HepG2 (cell line): Measurements from ENCODE around the gene RNF150. TPM values are rescaled to one million over a fixed set of nuclear protein-coding genes. Genes with fewer than 3 reads are reported as not detected.

Experiments used
- ATAC-seq: fragments of 200-7000 bp; cut with Tn5 transposase; 3 replicates; pipeline ENCODE4 v1.9.1; 2020; ENCODE audit warnings: mild to moderate bottlenecking, moderate library complexity
- BruUV-seq: library from RNA; stranded (reverse); fragments of 400-500 nt; replicated peaks from 2 replicates; lab custom pipeline; 2021; lab: Mats Ljungman, UMichigan
- CTCF ChIA-PET: fragments of 300-600 bp; formaldehyde crosslinking; extraction: SDS; loops from one replicate; lab custom pipeline; 2021; ENCODE audit warnings: low total read pairs, inconsistent platforms, low intra/inter-chr PET ratio; lab: Yijun Ruan, JAX
- POLR2A ChIA-PET: fragments of 350-600 bp; sonication (Branson Sonifier 250); formaldehyde crosslinking; loops from one replicate; lab custom pipeline; 2020; ENCODE audit warnings: antibody characterized with exemption, inconsistent platforms; lab: Yijun Ruan, JAX
- DNase-seq: peaks from one replicate; pipeline ENCODE4 v3.0.0-alpha.2; 2015; ENCODE audit warnings: low spot score
- FAIRE-seq: peaks from 3 replicates; lab custom pipeline; 2011; peaks lifted over from hg19 to GRCh38; lab: Jason Lieb, UNC
- H2AFZ ChIP-seq: one replicate; pipeline ENCODE4 v1.6.1; 2011; ENCODE audit warnings: low read length, inconsistent platforms
- H3K27ac ChIP-seq: fragments of 300-600 bp; 3 replicates; pipeline ENCODE4 v1.8.0; 2011; ENCODE audit warnings: mixed run types, mild to moderate bottlenecking, mixed read lengths, low read length, inconsistent platforms; ENCODE audit not compliant: insufficient read depth; ENCODE audit errors: extremely low read length
- H3K27me3 ChIP-seq, 2 experiments: fragments of 200-600 bp in 1 of 2; 2 replicates in 1 of 2; 3 replicates in 1 of 2; pipeline versions ENCODE4 v1.6.0 to v1.8.0; 2011; ENCODE audit warnings: low read length in 2 of 2, mild to moderate bottlenecking in 2 of 2, moderate library complexity in 2 of 2, inconsistent platforms in 1 of 2; ENCODE audit not compliant: insufficient read depth in 2 of 2, control insufficient read depth in 1 of 2
- H3K36me3 ChIP-seq, 2 experiments: fragments of 200-600 bp in 1 of 2; replicated peaks in 1 of 2; 2 replicates in 1 of 2; 3 replicates in 1 of 2; pipeline versions ENCODE4 v1.5.1 to v1.8.0; 2011; ENCODE audit warnings: low read length in 2 of 2, inconsistent platforms in 1 of 2; ENCODE audit not compliant: insufficient read depth in 2 of 2, control insufficient read depth in 1 of 2
- H3K4me1 ChIP-seq: 2 replicates; pipeline ENCODE4 v1.5.1; 2012; ENCODE audit warnings: low read length, inconsistent platforms; ENCODE audit not compliant: insufficient read depth
- H3K4me2 ChIP-seq: 2 replicates; pipeline ENCODE4 v1.6.0; 2011; ENCODE audit warnings: low read depth, low read length, inconsistent platforms
- H3K4me3 ChIP-seq, 3 experiments: fragments of 200-600 bp in 1 of 3; sonication (generic), shearing (Covaris generic) in 1 of 3; replicated peaks in 1 of 3; 2 replicates each; pipeline ENCODE4 v1.5.1; 2011 to 2016; ENCODE audit warnings: low read length in 3 of 3, inconsistent platforms in 2 of 3, low read depth in 2 of 3, mild to moderate bottlenecking in 2 of 3, control low read depth in 1 of 3, mixed read lengths in 1 of 3; ENCODE audit not compliant: insufficient read depth in 1 of 3
- H3K79me2 ChIP-seq: one replicate; pipeline ENCODE4 v1.6.1; 2011; ENCODE audit warnings: low read length, inconsistent platforms; ENCODE audit not compliant: insufficient read depth
- H3K9ac ChIP-seq: 2 replicates; pipeline ENCODE4 v1.6.0; 2011; ENCODE audit warnings: mild to moderate bottlenecking, low read depth, low read length, inconsistent platforms; ENCODE audit not compliant: insufficient read depth
- H3K9me3 ChIP-seq: 2 replicates; pipeline ENCODE4 v1.5.1; 2012; ENCODE audit warnings: mild to moderate bottlenecking, low read length
- H4K20me1 ChIP-seq: 2 replicates; pipeline ENCODE4 v1.6.0; 2011; ENCODE audit warnings: inconsistent platforms, mild to moderate bottlenecking, low read length, moderate library complexity; ENCODE audit not compliant: insufficient read depth
- ARNT ChIP-seq: fragments of 450-650 bp; IDR thresholded peaks from 2 replicates; pipeline ENCODE4 v1.6.1; 2017
- ASH2L ChIP-seq: fragments of 300-600, 200-600 bp; sonication (generic); IDR thresholded peaks from 2 replicates; pipeline ENCODE4 v1.7.0; 2017; ENCODE audit warnings: low read depth, mild to moderate bottlenecking, moderate library complexity, mixed read lengths, low read length; ENCODE audit not compliant: insufficient read length
- NFKBIZ ChIP-seq: IDR thresholded peaks from 2 replicates; pipeline ENCODE4 v1.6.1; 2018; ENCODE audit warnings: missing genetic modification reagents, missing compliant biosample characterization
- POGZ ChIP-seq: sonication (generic); formaldehyde crosslinking; IDR thresholded peaks from 2 replicates; pipeline ENCODE4 v1.4.0; 2020; ENCODE audit warnings: mild to moderate bottlenecking, missing genetic modification reagents
- SNAPC5 ChIP-seq: sonication (generic); formaldehyde crosslinking; IDR thresholded peaks from 2 replicates; pipeline ENCODE4 v1.8.1; 2023; ENCODE audit warnings: mild to moderate bottlenecking, missing genetic modification reagents, borderline replicate concordance
- TFAP4 ChIP-seq: sonication (generic); IDR thresholded peaks from 2 replicates; pipeline ENCODE4 v1.6.1; 2016; ENCODE audit warnings: low read depth, borderline replicate concordance
- ZNF800 ChIP-seq: sonication (generic); formaldehyde crosslinking; IDR thresholded peaks from 2 replicates; pipeline ENCODE4 v1.4.0; 2020; ENCODE audit warnings: missing genetic modification reagents
- WGBS: methylation state at CpG from one replicate; pipeline ENCODE4 v1.1.6; 2017; ENCODE audit warnings: low lambda C conversion rate; 5-methylcytosine and 5-hydroxymethylcytosine counted together
- in situ Hi-C: cut with HindIII; loops from 2 replicates; pipeline ENCODE4 v1.10.0; 2017; ENCODE audit warnings: low pct_unique_long_range_greater_than_20kb; ENCODE audit not compliant: extremely low pct_ligation_motif_present
- intact Hi-C: fragments of 100-400 bp; cut with micrococcal nuclease; formaldehyde crosslinking; loops from one replicate; pipeline ENCODE4 v1.10.0; 2022; ENCODE audit not compliant: unreplicated experiment
- polyA plus RNA-seq, 8 experiments: library from polyadenylated mRNA; depleted of rRNA in 3 of 8; stranded (reverse) in 7 of 8; unstranded in 1 of 8; fragments of >200 nt; fragmentation: Illumina TruSeq in 4 of 8; extraction: Trizol in 4 of 8; gene quantifications; 2 replicates each; pipeline versions ENCODE4 v1.2.1 to v1.2.3, GENCODE V29; 2011 to 2016; ENCODE audit warnings: low read depth in 4 of 8, missing spikeins in 1 of 8, mixed read lengths in 1 of 8; ENCODE audit not compliant: insufficient read depth in 1 of 8
- total RNA-seq, 5 experiments: library from RNA; depleted of rRNA; stranded (reverse); fragments of >200 nt; fragmentation: Illumina TruSeq; extraction: Trizol; gene quantifications; 2 replicates each; pipeline ENCODE4 v1.2.3, GENCODE V29; 2016; ENCODE audit warnings: low read depth in 1 of 5

The RNF150 gene
- total and polyA plus RNA-seq, 2 of the 13 experiments (the other 11 are each of a cell fraction or from before 2014, with no cell fraction given), result 0.02 to 0.03 TPM

GRCh38 chr4:140837736-140838135 is 295.5 kb downstream of the RNF150 start:
- Histone ChIP-seq H4K20me1 (no peaks in the 10 kb centered on the region), H3K4me3 (no peak overlapping the region), H3K4me1 (no peaks in the 10 kb centered on the region), H3K4me2 (no peak overlapping the region), H3K27me3 (peaks cover 0 to 7% of the 10 kb centered on the region in 2 experiments; a peak in 2 of 5 replicates), H3K79me2 (no peaks in the 10 kb centered on the region), H2AFZ (no peak overlapping the region), H3K9ac (no peak overlapping the region), H3K9me3 (no peaks in the 10 kb centered on the region), H3K36me3 (no peaks in the 10 kb centered on the region), H3K27ac (no peak overlapping the region)
- intact Hi-C loops (no loop called here), in situ Hi-C loops (loop anchor here (25.0 kb wide), 1 partner anchor 825 kb away; no protein-coding TSS in a partner anchor)
- POLR2A ChIA-PET, result no interaction called here
- ATAC-seq (no peak), DNase-seq (no peak), FAIRE-seq (no peak)
- BruUV-seq, result no TSS peak
- CTCF ChIA-PET, result no interaction called here
- TF ChIP-seq POGZ (CRISPR knock-in tag), result no peak
- no peak for TF ChIP-seq TFAP4
- no peak for TF ChIP-seq ASH2L

GRCh38 chr4:140834839-140835495 is 298.3 kb downstream of the RNF150 start:
- Histone ChIP-seq H3K4me2 (no peak overlapping the region), H3K4me3 (no peak overlapping the region), H3K27ac (no peak overlapping the region), H3K27me3 (peaks cover 0 to 7% of the 10 kb centered on the region in 2 experiments; a peak in 2 of 5 replicates), H3K79me2 (no peaks in the 10 kb centered on the region), H2AFZ (no peak overlapping the region), H3K9ac (no peak overlapping the region), H3K9me3 (no peaks in the 10 kb centered on the region), H3K36me3 (no peaks in the 10 kb centered on the region), H3K4me1 (no peaks in the 10 kb centered on the region), H4K20me1 (no peaks in the 10 kb centered on the region)
- WGBS, result 23% methylated on average over 7 of the region's 7 CpGs
- FAIRE-seq (no peak), ATAC-seq (no peak), DNase-seq (no peak)
- ChIA-PET CTCF (no interaction called here), POLR2A (no interaction called here)
- in situ Hi-C loops (loop anchor here (25.0 kb wide), 1 partner anchor 823 kb away; no protein-coding TSS in a partner anchor), intact Hi-C loops (no loop called here)
- BruUV-seq, result no TSS peak
- TF ChIP-seq ZNF800 (CRISPR knock-in tag), result no peak
- no peak for TF ChIP-seq ARNT
- no peak for TF ChIP-seq NFKBIZ (CRISPR knock-in tag)
- TF ChIP-seq SNAPC5 (CRISPR knock-in tag), result no peak
